CMK (cell line): ENCODE measurements around the gene TTF1.
"Not testable (repeated sequence)": the region's sequence is repeated elsewhere in the genome, so short reads cannot be mapped to it uniquely, and the experiment has no call there.

Experiments used
- DNase-seq: peaks from one replicate; pipeline ENCODE4 v3.0.0-alpha.2; 2010; ENCODE audit warnings: low read depth

TTF1 gene

DNA sequence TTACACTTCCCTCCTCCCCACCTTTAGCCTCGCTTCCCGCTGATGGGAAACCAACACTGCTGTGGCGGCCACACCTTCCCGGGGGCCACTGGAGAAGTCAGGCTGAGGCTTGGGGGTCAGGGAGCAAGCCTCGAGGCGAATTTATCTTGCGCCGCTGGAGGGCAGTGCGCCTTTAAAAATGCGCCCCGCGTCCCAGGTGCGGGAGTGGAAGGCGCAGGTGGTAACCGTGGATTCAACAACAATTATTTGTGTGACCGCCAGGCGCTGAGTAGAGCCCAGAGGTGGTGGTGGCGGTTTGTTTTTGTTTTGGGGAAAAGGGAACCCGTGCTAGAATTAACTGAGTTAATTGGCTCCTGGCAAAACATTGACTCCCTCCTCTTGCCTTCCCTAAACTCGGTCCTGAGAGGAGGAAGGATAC, 4.5 kb upstream of the TTF1 start:
- no peak for DNase-seq

DNA sequence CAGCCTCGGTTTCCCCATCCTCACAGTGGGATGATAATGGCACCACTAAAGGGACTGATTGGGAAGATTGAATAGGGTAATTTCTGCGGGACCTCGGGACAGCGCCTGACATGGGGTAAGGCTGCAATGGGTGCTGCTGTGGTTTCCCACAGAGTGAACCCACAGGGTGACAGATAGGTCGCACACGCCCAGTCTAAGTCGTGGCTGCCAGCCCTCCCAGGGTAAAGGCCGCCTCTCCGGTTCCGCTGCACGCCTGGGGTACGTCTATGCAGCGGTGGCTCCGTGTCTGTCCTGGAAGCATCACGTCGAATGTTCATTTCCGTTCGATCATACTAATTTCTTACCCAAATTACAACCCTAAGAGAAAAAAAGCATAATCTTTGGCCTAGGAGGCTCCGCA, 4.0 kb upstream of the TTF1 start:
- no peak for DNase-seq

DNA sequence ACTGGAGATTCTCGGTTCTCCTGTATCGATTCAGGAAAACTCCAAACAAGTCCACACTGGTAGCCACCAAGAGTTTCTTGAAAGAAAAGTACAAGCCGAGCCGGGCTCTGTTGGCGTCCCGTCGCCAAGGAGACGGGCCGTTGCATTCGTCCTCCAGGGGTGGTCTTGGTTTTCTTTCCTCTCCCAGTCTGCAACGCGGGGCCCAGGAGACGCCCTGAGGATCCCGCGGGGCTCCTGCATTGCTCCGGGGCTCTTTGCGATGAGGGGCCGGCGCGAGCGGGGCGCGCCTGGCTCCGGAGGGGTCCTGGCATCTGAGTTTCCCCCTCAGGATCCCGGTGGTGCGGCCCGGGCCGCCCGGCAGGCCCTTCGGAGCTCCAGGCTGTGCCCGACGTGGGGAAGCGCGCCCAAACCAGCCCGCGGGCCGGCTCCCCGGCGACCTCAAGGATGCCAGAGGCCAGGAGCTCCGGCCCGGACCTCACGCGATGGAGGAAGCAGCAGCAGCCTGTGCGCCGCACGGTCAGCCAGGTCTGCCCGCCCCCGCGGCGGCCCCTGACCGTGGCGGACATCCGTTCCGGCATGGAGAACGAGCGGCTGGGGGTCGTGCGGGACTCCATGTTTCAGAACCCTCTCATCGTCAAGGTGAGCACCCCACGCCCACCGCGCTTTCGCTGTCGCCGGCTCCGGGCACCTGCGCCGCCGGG, 3.3 kb upstream of the TTF1 start, which contains the start of gene CFAP77:
Gene CFAP77, plus strand, starts transcription at position 384 of the 701 bp plus-strand sequence. Its CDS starts 61 bp downstream, at position 445.
- DNase-seq: no peak

DNA sequence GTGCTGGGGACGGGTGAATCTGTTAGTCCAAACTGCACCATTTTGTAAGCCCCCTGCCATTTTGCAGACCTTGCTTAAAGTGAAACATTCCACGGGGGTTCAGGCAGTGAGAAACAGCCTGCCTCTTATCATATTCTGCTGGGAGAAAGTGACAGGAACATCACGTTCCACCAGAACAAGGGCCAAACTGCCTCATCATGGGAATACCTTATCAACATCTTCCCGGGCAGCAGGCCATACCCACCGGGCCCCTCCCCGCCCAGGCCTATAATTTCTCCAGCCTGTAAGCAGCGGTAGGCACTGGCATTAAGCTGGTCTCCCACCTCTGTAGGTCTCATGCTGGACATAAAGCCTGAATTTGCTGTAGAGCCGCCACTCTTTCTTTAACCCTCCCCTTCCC, 1.9 kb upstream of the TTF1 start:
- no peak for DNase-seq

DNA sequence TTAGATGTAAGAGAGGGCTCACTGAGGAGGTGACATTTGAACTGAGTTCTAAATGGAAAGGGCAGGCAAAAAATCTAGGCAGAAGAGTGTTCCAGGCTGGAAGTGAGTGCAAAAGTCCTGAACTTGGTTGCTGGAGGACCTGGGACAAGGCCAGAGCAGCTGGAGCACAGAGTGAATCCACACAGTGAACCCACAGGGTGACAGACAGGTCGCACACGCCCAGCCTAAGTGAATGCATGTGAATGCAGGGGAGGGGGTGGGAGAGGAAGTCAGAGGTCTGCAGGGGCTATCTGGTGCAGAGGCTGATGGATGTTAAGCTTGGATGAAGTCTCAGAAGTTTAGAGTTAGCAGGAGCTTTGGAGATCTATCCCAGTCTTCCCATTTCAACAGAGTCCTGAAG, 556 bp upstream of the TTF1 start:
- no peak for DNase-seq

DNA sequence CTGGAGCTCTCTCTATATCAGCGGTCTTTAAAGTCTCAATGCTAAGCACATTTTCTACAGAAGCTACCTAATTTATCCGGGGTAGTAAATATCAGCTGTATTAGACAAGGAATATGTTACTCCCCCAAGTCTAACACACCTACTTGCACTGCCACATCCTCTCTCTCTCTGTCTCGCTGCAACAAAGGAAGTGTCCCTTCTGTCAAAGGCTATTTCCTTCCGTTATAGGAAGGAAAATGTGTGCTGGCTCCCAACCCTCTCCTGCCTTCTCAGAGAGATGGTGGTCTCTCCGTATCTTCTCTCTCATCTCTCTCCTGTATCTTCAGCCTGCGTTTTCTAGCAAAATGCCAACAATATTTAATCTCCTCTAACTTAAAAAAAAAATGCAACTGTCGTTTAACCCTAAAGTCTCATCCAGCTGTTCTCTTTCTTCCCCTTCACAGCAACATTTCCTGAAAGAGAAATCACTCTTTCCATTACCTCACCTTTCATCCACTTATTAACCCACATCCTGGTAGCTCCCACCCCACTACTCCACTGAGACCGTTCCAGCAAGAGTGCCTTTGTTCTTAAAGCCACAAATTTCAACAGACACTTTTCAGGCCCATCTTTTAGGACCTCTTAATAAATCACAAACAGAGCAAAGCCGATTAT, 2.3 kb downstream of the TTF1 start:
- DNase-seq: no peak

DNA sequence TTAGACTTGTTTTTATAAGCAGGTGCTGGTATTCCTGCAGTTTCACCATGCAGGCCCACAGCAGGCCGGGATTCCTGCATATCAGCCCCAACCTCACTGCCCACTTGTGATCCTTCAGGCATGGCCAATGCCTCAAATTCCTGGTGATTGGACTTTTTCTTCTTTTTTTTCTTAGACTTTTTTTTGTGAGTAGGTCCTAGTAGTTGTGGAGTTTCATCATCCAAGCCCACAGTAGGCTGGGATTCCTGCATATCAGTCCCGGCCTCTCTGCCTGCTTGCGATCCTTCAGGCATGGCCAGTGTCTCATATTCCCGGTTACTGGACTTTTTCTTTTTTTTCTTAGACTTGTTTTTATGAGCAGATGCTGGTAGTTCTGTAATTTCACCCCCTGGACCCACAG, 4.8 kb downstream of the TTF1 start:
- DNase-seq: no peak

DNA sequence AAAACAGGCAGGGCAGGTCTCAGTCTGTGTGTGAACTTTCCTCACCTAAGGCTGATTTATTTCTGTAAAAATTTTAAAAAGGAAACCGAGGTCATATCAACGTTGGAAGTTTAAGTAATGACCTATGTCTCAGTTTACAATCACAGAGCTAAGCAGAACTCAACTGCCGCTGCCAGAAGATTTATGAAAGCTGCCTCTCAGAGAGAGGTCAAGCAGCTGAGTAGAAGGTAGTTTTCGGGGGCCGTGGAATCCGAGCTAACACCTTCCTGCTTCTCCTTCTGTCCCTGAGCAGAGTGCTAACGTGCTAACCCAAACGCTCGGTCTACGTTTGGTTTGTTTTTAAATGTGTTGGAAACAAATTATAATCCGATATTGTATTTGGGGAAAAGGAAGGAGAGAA, 11.1 kb downstream of the TTF1 start:
- no peak for DNase-seq

DNA sequence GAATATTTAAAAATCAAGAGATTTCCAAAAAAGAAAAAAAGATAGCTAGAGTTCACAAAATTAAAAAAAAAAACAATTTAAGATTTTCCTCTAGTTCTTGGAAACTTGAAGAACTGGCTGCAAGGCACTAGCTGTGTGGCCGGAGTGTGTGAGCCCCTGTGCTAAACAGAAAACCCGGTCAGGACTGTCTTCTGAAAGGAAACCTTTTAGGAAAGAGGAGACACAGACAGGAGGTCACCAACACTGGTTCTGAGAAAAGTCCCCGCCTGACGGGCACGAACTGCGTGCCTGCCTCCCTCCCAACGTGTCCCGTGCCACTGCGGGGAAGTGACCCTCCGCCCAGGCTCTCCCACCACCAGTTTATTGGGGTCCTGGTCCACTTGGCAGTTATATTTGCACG, 15.2 kb downstream of the TTF1 start:
- no peak for DNase-seq

DNA sequence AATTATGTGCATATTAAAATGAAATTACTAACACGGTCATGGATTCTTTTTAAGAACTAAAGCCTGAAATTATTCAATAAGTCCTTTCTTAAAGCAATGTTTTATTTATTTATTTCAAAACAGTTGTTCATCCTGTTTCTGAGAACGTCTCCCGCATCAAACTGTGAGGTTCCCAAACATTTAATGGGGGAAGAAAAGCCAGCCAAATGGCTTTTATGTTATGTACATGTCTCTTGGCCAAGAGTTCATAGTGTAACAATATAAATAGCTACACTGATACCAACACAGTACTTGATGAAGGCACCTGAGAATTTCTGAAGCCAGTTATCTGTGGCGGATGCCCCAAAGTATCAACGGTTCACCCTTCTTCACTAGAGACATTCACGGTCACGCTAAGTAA, 15.7 kb downstream of the TTF1 start:
- no peak for DNase-seq

DNA sequence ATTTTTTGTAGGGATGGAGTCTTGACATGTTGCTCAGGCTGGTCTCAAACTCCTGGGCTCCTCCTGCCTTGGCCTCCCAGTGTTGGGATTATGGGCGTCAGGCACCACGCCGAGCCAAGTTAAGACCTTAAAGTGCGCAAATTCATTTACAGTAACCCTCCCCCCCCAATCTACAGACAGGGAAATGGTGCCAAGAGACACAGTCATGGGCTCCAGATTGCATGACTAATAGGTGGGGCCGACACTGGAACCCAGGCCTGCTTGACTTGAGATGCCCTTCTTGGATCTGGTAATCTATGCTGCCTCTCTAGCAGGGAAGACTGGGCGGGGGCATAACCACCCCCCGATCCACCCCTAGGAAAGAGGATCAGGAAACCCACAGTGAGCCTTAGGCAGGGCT, 19.5 kb downstream of the TTF1 start:
- DNase-seq: no peak

DNA sequence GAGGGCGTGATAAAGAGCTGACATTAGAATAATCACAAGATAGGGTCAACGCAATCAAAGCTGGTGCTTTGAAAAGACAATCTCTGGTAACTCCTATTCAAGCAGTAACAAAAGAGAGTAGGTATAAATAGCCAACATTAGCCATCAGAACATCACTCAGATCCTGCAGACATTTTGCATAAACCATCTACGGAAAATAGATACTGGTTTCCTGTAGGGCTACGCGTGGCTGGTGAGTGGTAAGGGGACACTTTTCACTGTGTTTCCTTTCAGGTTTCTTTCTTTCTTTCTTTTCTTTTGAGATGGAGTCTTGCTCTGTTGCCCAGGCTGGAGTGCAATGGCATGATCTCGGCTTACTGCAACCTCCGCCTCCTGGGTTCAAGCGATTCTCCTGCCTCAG, 22.3 kb downstream of the TTF1 start:
- no peak for DNase-seq

DNA sequence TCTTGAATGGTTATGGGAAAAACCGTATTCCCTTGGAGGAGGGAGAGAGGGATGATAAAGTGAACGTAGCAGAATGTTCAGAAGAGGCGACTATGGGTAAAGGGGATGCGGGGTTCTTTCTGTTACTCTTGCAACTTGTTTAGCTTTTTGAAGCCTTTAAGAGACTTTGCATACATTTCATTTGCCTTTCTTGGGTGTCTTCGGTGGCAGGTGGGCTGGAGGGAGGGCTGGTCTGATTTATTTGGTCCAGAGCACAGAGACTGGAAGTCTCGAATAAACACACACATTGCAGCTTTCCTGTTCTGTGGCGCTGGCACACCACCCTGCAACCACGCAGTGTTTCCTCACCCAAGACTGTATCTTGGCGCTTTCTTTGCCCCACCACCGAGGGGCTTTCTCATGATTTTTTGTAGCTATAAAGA, 23.2 kb downstream of the TTF1 start:
- no peak for DNase-seq

DNA sequence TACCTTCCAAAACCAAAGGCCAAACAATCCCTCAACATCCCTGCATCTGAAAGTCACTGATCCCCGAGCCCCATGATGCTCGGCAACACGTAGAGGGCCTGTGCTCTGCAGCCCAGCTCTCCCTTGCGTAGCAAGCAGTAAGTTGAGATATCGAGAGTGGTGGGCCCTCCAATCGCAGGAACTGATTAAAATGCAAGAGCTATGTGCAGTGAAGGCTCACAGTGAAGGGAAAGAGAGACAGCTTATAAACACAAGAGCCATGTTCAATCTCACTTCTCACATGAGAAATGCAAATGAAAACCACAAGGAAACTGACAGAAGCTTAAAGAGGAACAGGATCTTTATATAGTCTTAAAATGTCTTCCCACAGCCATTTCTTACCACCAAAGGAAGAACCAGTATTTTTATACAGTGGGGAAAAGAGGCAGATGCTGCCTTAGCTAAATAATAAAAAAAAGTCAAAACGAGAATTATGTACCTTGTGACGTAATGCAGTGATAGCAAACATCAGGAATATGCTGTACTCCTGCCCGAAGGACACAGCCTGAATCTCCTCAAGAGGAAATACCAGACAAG, 24.6 kb downstream of the TTF1 start:
- DNase-seq: no peak

DNA sequence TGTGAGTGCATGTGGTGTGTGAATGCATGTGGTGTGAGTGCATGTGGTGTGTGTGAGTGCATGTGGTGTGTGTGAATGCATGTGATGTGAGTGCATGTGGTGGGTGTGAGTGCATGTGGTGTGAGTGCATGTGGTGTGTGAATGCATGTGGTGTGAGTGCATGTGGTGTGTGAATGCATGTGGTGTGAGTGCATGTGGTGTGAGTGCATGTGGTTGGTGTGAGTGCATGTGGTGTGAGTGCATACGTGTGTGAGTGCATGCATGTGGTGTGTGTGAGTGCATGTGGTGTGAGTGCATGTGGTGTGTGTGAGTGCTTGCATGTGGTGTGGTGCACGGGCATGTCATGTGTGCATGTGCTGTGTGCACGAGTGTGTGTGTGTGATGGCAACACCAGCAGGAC, 28.2 kb downstream of the TTF1 start:
- not testable (repeated sequence) for DNase-seq

DNA sequence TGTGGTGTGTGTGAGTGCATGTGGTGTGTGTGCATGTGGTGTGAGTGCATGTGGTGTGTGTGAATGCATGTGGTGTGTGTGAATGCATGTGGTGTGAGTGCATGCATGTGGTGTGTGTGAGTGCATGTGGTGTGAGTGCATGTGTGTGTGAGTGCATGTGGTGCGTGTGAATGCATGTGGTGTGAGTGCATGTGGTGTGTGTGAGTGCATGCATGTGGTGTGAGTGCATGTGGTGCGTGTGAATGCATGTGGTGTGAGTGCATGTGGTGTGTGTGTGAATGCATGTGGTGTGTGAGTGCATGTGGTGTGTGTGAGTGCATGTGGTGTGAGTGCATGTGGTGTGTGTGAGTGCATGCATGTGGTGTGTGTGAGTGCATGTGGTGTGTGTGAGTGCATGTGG, 28.9 kb downstream of the TTF1 start:
- not testable (repeated sequence) for DNase-seq

DNA sequence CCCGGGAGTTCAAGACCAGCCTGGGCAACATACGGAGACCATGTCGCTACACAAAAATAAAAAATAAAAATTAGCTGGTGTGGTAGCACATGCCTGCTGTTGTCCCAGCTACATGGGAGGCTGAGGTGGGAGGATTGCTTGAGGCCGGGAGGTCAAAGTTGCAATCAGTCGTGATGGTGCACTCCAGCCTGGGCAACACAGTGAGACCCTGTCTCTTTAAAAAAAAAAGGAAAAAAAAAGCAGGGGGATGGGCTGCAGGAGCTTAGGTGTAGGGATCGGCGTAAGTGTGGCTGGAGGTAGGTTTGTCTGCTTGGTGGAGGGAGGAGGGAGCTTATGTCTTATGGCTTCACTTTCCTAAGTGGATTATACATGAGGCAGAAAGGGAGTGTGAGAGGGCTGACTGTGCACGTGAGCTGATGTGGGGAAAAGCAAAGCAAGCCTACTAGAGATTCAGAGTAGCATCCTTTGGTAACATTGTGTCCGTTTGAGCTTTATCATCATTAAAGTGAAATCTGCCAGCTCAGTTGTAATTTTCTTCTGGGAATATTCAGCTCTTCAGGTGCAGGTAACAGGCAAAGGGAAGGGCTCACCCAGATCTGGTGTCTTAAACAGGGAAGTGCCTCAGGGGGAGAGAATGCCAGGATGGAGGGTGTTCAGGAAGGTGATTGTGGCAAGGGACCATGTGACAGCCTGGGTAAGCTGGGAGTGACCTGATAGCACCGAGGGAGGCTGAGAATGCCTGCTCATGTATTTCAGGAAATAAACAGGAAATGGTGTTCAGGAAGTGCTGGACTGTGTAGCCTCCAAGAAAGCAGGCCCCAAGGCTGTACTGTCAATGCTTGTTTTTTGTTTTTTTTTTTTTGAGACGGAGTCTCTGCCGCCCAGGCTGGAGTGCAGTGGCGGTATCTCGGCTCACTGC, 34.2 kb downstream of the TTF1 start:
- peak; percentile 72 for DNase-seq

DNA sequence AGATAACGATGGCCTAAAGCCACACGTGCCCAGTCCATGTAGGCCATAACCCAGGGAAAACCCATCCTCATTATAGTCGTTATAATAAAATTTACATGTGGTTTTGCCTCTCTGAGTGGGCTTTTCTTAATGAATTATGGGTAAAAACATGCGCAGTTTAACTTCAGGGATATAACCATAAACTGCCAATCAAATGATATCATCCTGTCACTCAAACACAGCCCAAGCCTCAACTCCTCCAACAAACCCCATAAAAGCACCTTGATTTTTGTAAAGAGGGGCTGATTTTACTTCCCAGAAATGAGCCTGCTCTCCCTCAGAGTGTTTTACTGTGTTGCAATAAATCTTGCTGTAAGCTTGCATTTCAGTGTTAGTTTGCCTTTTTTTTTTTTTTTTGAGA, 36.0 kb downstream of the TTF1 start:
- no peak for DNase-seq

DNA sequence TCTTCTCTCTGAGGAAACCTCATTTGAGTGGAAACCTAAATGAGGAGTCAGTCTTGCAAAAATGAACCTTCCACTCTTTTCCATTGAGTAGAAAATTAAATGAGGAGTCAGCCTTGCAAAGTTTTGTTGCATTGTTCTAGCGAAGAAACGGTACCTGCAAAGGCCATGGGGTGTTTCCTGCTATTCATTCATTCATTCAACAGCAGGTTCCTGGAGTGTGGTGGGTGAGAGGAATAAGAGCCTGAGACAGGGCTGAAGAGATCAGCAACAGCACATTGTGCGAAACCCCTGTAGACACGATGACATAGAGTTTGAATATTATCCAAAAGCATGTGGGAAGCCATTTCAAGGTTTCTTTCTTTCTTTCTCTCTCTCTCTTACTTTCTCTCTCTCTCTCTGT, 37.2 kb downstream of the TTF1 start:
- DNase-seq: no peak

DNA sequence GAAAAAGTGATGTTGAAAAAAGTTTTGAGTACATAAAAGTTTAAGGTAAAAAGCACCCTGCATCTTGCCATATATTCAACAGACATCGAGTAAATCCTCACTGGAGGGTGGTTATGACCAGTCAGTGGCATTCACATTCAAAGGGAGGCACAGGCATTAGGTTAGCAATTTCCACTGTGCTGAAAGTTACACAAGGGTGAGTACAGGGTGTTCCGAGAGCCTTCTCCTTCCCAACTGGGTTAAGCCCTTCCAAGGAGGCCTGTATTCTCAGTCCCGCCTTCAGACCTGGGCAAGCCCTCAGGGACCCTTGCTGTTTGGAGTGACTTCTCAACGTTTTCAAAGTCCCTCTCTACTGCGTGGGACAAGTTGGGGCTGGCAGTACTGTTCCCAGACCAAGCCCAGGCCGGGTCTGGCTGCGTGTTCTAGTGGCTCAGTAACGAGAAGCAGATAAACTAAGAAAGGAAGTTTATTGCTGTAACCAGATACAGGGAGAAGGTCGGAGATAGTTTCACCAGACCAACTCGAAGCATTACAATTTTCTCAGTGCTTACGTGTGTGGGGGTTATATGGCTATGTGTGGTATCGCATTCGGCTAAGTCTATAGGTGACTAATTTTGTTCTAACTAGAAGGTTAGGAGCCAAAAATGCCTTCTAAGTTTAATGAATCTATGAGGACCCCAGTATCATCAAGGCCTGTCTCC, 38.9 kb downstream of the TTF1 start:
- no peak for DNase-seq

DNA sequence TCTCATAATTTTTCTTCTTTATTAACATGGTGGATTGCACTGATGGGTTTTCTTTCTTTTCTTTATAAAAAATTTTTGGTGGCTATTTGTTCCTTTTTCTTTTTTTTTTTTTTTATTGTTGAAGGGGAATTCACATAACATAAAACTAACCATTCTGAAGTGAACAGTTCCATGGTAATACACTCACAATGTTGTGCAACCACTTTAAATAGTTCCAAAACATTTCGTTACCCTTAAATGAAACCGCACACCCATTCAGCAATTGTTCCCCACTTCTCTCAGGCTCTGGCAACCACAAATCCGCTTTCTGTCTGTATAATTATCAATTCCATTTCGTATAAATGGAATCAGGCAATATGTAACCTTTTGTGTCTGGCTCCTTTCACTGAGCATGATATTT, 40.2 kb downstream of the TTF1 start:
- no peak for DNase-seq

DNA sequence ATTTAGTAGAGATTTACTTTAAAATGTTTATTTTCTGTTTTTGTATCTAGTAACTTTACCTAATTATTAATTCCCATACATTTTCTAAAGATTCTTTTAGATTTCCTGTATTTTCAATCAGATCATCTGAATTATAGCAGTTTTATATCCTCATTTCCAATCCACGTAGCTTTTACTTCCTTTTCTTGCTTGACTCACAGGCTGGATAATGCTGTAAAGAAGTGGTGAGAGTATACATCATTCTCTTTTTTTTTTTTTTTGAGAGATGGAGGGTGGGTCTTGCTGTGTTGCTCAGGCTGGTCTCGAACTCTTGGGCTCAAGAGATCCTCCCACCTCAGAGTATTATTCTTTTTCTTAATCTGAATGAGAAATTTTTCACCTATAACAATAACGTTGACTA, 40.7 kb downstream of the TTF1 start:
- no peak for DNase-seq
